GM11168 (cell line): ENCODE results near the gene TASP1.
"Not testable (repeated sequence)": the region's sequence is repeated elsewhere in the genome, so short reads cannot be mapped to it uniquely, and the experiment has no call there.

Source experiments
- in situ Hi-C: fragments of 300-500 bp; cut with MboI; formaldehyde crosslinking; loops from one replicate; pipeline ENCODE4 v1.12.0; 2022; ENCODE audit warnings: low sequenced_read_pairs; ENCODE audit not compliant: unreplicated experiment

The TASP1 gene

GRCh38 chr20:13638496-13639149, at the start of gene TASP1:
TASP1 (minus strand) TSS chr20:13638932; CDS start chr20:13630078, 8,854 bp downstream.
- in situ Hi-C loops: no loop called here

GRCh38 chr20:13687815-13688214, 49.1 kb upstream of the TASP1 start:
- in situ Hi-C loops: no loop called here

- in situ Hi-C loops: no loop called here
Observed at GRCh38 chr20:13685623-13686022, 46.9 kb upstream of the TASP1 start.

- in situ Hi-C loops: no loop called here
Observed at GRCh38 chr20:13684566-13685222, 46.0 kb upstream of the TASP1 start.

- in situ Hi-C loops: no loop called here
Observed at GRCh38 chr20:13683833-13684232, 45.1 kb upstream of the TASP1 start.

- in situ Hi-C loops: no loop called here
Observed at GRCh38 chr20:13681248-13682125, 42.8 kb upstream of the TASP1 start.

GRCh38 chr20:13678944-13679343, 40.2 kb upstream of the TASP1 start:
- in situ Hi-C loops: no loop called here

- in situ Hi-C loops: no loop called here
Observed at GRCh38 chr20:13677241-13677640, 38.5 kb upstream of the TASP1 start.

GRCh38 chr20:13676682-13677081, 38.0 kb upstream of the TASP1 start:
- in situ Hi-C loops: no loop called here

GRCh38 chr20:13672690-13673089, 34.0 kb upstream of the TASP1 start:
- in situ Hi-C loops: no loop called here

GRCh38 chr20:13671916-13672378, 33.2 kb upstream of the TASP1 start:
- in situ Hi-C loops: no loop called here

GRCh38 chr20:13671512-13671911, 32.8 kb upstream of the TASP1 start:
- in situ Hi-C loops: no loop called here

- in situ Hi-C loops: no loop called here
Observed at GRCh38 chr20:13670160-13670559, 31.4 kb upstream of the TASP1 start.

- in situ Hi-C loops: no loop called here
Observed at GRCh38 chr20:13665709-13666395, 27.1 kb upstream of the TASP1 start.

- in situ Hi-C loops: no loop called here
Observed at GRCh38 chr20:13661070-13661685, 22.4 kb upstream of the TASP1 start.

GRCh38 chr20:13659288-13659687, 20.6 kb upstream of the TASP1 start:
- in situ Hi-C loops: no loop called here

GRCh38 chr20:13658060-13658459, 19.3 kb upstream of the TASP1 start:
- in situ Hi-C loops: not testable (repeated sequence)

- in situ Hi-C loops: no loop called here
Observed at GRCh38 chr20:13656721-13657368, 18.1 kb upstream of the TASP1 start.

GRCh38 chr20:13654463-13655023, 15.8 kb upstream of the TASP1 start:
- in situ Hi-C loops: no loop called here
